GM18951 (cell line): ENCODE measurements around the gene RPL39.
A peak's percentile ranks its signal among the peaks of the same experiment; 100 is the strongest.
"Not testable (repeated sequence)": the region's sequence is repeated elsewhere in the genome, so short reads cannot be mapped to it uniquely, and the experiment has no call there.

Experiments
- POLR2A ChIP-seq: IDR thresholded peaks from 4 replicates; pipeline ENCODE4 v1.6.1; 2011; ENCODE audit warnings: mild to moderate bottlenecking; ENCODE audit not compliant: insufficient read length, insufficient read depth; ENCODE audit errors: extremely low read depth
- in situ Hi-C: fragments of 300-500 bp; cut with MboI; formaldehyde crosslinking; loops from one replicate; pipeline ENCODE4 v1.12.0; 2022; ENCODE audit warnings: low sequenced_read_pairs, mixed read lengths, inconsistent platforms; ENCODE audit not compliant: unreplicated experiment

Gene RPL39

DNA sequence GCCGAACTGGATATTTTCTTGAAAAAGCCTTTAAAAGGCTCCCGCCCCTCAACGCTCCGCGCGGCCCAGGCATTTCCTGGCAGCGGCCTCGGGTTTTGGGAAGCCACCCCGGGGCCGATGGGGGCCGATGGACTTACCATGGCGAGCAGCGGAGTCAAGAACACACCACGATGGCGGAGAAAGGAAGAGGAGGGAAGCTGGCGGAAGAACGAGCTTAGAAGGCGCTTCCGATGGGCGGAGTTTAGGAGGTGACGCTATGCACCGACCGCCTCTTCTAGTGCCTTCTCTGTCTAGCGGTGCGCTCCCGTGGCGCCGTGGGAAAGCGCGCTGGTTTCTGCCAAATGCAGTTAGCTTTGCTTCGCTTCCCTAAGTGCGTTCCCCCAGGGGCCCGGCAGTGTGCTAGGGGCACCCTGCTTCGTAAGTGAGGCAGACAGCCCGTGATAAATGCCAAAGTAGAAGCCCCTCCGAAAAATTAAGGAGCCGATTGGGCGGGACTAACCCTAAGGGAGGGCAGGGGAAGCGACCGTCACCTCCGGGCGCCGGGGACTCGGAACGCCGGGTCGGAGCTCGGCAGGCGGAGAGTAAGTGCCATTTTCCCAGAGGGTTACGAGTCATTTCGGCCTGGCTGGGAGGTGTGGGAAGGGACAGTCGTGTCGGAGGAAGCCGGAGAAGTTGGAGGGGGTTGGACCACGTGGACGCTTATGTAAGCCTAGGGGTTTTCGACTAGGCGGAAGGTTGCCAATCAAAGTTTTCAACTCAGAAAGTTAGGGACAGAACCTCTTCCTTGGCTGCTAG is at the start of gene RPL39:
RPL39 (minus strand) TSS at position 194 of the 795 bp plus-strand sequence; CDS start at position 140, 54 bp downstream.
- peak; percentile 91 for TF ChIP-seq POLR2A
- in situ Hi-C loops = no loop called here

DNA sequence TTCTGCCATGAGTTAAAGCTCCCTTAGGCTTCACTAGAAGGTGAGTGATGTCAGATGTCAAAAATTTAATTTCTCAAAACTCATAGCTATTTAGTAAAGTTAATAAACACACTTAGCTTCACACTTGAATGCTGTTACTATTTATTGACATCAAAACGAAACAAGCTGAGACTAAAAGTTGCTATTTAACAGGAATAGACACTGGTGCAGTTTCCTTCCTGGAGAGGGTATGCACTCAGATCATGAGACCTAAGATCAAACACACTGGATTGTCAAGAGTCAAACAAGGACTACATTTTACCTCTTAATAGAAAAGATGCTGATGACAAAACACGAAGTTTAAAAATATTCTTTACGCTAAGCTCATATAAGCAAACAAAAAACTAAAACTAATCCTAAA is 42.5 kb upstream of the RPL39 start:
- in situ Hi-C loops = no loop called here

DNA sequence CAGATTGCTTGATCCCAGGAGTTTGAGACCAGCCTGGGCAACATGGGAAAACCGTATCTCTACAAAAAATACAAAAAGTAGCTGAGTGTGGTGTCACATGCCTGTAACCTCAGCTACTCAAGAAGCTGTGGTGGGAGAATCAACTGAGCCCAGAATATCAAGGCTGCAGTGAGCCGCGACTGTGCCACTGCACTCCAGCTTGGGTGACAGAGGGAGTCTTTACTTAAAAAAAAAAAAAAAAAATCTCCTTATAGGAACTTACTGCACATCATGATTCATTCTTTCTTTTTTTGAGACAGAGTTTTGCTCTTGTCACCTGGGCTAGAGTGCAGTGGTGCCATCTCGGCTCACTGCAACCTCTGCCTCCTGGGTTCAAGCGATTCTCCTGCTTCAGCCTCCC is 37.0 kb upstream of the RPL39 start:
- TF ChIP-seq POLR2A = no peak
- in situ Hi-C loops = no loop called here

More for the DNA sequence above, 42.5 kb upstream of the RPL39 start:
- no peak for TF ChIP-seq POLR2A

- TF ChIP-seq POLR2A = no peak
- in situ Hi-C loops = no loop called here
These were observed 35.0 kb upstream of the RPL39 start for GRCh38 chrX:119826399-119826959.

GRCh38 chrX:119824221-119824620 is 32.8 kb upstream of the RPL39 start:
- in situ Hi-C loops = not testable (repeated sequence)

- in situ Hi-C loops = not testable (repeated sequence)
These were observed 30.3 kb upstream of the RPL39 start for GRCh38 chrX:119821703-119822102.

DNA sequence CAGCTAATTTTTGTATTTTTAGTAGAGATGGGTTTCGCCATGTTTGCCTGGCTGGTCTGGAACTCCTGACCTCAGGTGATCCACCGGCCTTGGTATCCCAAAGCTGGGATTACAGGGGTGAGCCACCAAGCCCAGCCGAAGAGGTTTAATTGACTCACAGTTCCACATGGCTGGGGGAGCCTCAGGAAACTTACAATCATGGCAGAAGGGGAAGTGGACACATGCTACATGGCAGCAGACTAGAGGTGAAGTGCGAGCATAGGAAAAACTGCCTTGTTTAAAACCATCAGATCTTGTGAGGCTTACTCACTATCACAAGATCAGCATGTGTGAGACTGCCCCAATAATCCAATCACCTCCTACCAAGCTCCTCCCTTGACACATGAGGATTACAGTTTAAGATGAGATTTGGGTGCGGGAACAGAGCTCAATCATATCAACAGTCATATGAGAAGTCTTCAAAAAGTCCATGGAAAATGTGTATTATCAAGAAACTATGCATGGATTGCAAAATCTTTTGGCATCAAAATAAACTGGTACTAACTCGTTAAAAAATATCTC is 25.8 kb upstream of the RPL39 start:
- in situ Hi-C loops = no loop called here
- TF ChIP-seq POLR2A = no peak

DNA sequence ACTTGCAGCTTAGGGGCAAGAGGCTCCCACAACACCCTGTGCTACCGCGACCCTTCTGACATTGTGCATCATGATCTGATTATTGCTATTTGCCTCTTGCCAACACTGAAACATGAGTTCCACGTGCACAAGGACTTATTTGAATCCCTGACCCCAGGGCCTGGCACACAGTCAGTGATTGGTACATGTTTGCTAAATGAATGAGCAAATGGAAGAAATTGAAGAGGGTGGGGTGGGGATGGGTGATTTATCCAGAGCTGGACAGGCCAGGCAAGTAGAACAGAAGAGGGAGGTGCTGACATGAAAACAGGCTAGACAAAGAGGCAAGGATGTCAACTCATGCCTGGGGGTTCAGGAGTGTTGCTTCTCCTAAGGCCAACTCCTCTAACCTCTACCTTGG is 24.9 kb upstream of the RPL39 start:
- in situ Hi-C loops = no loop called here
- TF ChIP-seq POLR2A = no peak

- in situ Hi-C loops = no loop called here
These were observed 17.8 kb upstream of the RPL39 start for GRCh38 chrX:119809185-119809666.

GRCh38 chrX:119808461-119808860 is 17.0 kb upstream of the RPL39 start:
- in situ Hi-C loops = not testable (repeated sequence)

More at GRCh38 chrX:119809185-119809666, 17.8 kb upstream of the RPL39 start:
- TF ChIP-seq POLR2A = no peak

DNA sequence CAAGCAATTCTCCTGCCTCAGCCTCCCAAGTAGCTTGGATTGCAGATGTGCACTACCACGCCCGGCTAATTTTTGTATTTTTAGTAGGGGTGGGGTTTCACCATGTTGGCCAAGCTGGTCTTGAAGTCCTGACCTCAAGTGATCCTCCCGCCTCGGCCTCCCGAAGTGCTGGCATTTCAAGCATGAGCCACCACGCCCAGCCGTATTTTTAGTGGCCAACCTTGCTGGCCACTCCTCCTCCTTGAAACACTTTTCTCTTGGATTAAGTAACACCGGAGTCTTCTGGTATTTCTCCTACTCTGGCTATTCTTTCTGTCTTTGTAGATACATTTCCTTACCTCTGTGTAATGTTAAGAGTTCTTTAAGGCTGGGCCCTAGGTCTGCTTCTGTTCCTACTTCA is 11.1 kb upstream of the RPL39 start:
- in situ Hi-C loops = no loop called here
- no peak for TF ChIP-seq POLR2A

GRCh38 chrX:119801253-119802221 is 10.1 kb upstream of the RPL39 start:
- TF ChIP-seq POLR2A = no peak
- in situ Hi-C loops = no loop called here

DNA sequence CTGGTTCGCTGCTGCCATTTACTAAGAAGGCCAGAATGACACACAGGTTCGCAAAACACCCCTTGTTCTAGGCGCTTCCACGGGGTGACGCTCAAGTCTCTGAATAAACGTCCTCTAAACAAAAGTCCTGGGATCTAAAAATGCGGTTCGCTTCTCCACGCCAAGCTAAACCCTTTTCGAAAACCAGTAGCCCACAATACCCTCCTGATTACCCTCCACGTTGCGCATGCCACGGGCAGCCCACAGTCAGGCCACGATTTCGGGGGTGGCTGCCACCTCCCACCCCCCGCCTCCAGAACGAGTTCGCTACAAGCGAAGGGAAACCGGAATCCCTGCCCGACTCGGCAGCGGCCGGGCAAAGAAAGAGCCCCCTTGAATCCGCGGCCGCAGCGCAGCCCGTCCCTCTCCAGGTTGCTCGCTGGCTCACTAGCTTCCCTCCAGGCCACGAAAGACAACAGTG is 423 bp downstream of the RPL39 start:
- TF ChIP-seq POLR2A = no peak
- in situ Hi-C loops = no loop called here

- no peak for TF ChIP-seq POLR2A
- in situ Hi-C loops = no loop called here
These were observed 6.5 kb downstream of the RPL39 start for GRCh38 chrX:119784747-119785446.
